H1 (cell line): Measurements from ENCODE around the gene ZNF69. TPM values are rescaled to one million over a fixed set of nuclear protein-coding genes. Genes with fewer than 3 reads are reported as not detected.
A peak's percentile ranks its signal among the peaks of the same experiment; 100 is the strongest.
"Not testable (repeated sequence)": the region's sequence is repeated elsewhere in the genome, so short reads cannot be mapped to it uniquely, and the experiment has no call there.

Experiments
- CTCF ChIA-PET: fragments of 300-600 bp; sonication (Branson Sonifier 250); formaldehyde crosslinking; loops from one replicate; lab custom pipeline; 2021; ENCODE audit not compliant: partially characterized antibody; lab: Charles Lee
- POLR2A ChIA-PET: fragments of 300-600 bp; sonication (Branson Sonifier 250); formaldehyde crosslinking; loops from one replicate; lab custom pipeline; 2021; ENCODE audit warnings: inconsistent platforms; ENCODE audit not compliant: partially characterized antibody; lab: Charles Lee
- DNase-seq, 2 experiments: peaks; one replicate each; pipeline versions ENCODE4 v3.0.0 to v3.0.0-alpha.2; 2010 to 2022; ENCODE audit warnings: low spot score in 2 of 2, low read depth in 1 of 2, mixed read lengths in 1 of 2
- FAIRE-seq: peaks from 2 replicates; lab custom pipeline; 2011; peaks lifted over from hg19 to GRCh38; lab: Jason Lieb, UNC
- H2AFZ ChIP-seq: 2 replicates; pipeline ENCODE4 v1.8.1; 2012; ENCODE audit warnings: low read length, inconsistent platforms
- H2AK5ac ChIP-seq: 2 replicates; pipeline ENCODE4 v1.6.1; 2013; ENCODE audit warnings: low read depth, low read length
- H2BK120ac ChIP-seq: replicated peaks from 2 replicates; pipeline ENCODE3; 2013; ENCODE audit warnings: low read depth, low read length, inconsistent platforms
- H2BK12ac ChIP-seq: 2 replicates; pipeline ENCODE4 v1.6.1; 2013; ENCODE audit warnings: low read depth, low read length
- H2BK15ac ChIP-seq: 2 replicates; pipeline ENCODE4 v1.6.1; 2013; ENCODE audit warnings: low read length
- H2BK20ac ChIP-seq: 2 replicates; pipeline ENCODE4 v1.6.1; 2013; ENCODE audit warnings: low read length
- H2BK5ac ChIP-seq: 2 replicates; pipeline ENCODE4 v1.6.1; 2013; ENCODE audit warnings: low read depth, low read length
- H3K14ac ChIP-seq: 2 replicates; pipeline ENCODE4 v1.6.1; 2013; ENCODE audit warnings: inconsistent platforms; ENCODE audit not compliant: insufficient read length
- H3K18ac ChIP-seq: 2 replicates; pipeline ENCODE4 v1.6.1; 2013; ENCODE audit warnings: low read length; ENCODE audit errors: extremely low read depth
- H3K23ac ChIP-seq: 2 replicates; pipeline ENCODE4 v1.6.1; 2013; ENCODE audit warnings: inconsistent platforms; ENCODE audit not compliant: insufficient read length
- H3K23me2 ChIP-seq: 2 replicates; pipeline ENCODE4 v1.6.1; 2013; ENCODE audit warnings: low read depth, low read length
- H3K27ac ChIP-seq: 2 replicates; pipeline ENCODE4 v1.6.1; 2011; ENCODE audit warnings: low read depth, low read length, inconsistent platforms
- H3K27me3 ChIP-seq, 4 experiments: replicated peaks in 1 of 4; 1 replicate in 1 of 4; 2 replicates in 3 of 4; pipeline versions ENCODE4 v1.6.1 to v1.8.1; 2011 to 2013; ENCODE audit warnings: low read length in 3 of 4, mild to moderate bottlenecking in 3 of 4, inconsistent platforms in 2 of 4, mixed read lengths in 2 of 4, moderate library complexity in 1 of 4; ENCODE audit not compliant: control insufficient read depth in 3 of 4, insufficient read depth in 3 of 4; ENCODE audit errors: extremely low read depth in 1 of 4
- H3K36me3 ChIP-seq, 4 experiments: 2 replicates each; pipeline versions ENCODE4 v1.6.1 to v1.8.1; 2011 to 2013; ENCODE audit warnings: mild to moderate bottlenecking in 4 of 4, low read length in 3 of 4, moderate library complexity in 2 of 4, control low read depth in 1 of 4, inconsistent platforms in 1 of 4; ENCODE audit not compliant: insufficient read depth in 4 of 4, control insufficient read depth in 2 of 4
- H3K4ac ChIP-seq: replicated peaks from 2 replicates; pipeline ENCODE3; 2013; ENCODE audit warnings: low read length, low read depth, mixed read lengths, inconsistent platforms; ENCODE audit not compliant: insufficient read length
- H3K4me1 ChIP-seq, 4 experiments: replicated peaks in 1 of 4; 1 replicate in 1 of 4; 2 replicates in 3 of 4; pipeline versions ENCODE4 v1.6.1 to v1.8.1; 2011 to 2013; ENCODE audit warnings: low read length in 3 of 4, inconsistent platforms in 2 of 4, mixed read lengths in 1 of 4; ENCODE audit not compliant: insufficient read depth in 4 of 4, control insufficient read depth in 3 of 4
- H3K4me2 ChIP-seq, 2 experiments: 2 replicates each; pipeline versions ENCODE4 v1.6.1 to v1.8.1; 2011 to 2013; ENCODE audit warnings: low read depth in 2 of 2, low read length in 2 of 2, control low read depth in 1 of 2, inconsistent platforms in 1 of 2, mild to moderate bottlenecking in 1 of 2; ENCODE audit not compliant: insufficient read depth in 1 of 2
- H3K4me3 ChIP-seq, 4 experiments: fragments of 200-600, 300-600 bp in 1 of 4; sonication (generic), shearing (Covaris generic), sonication (Bioruptor Twin) in 1 of 4; 2 replicates each; pipeline versions ENCODE4 v1.5.1 to v1.8.1; 2011 to 2016; ENCODE audit warnings: low read length in 4 of 4, low read depth in 3 of 4, control low read depth in 2 of 4, inconsistent platforms in 2 of 4, mild to moderate bottlenecking in 2 of 4, mixed read lengths in 1 of 4, moderate library complexity in 1 of 4; ENCODE audit not compliant: insufficient read depth in 2 of 4; ENCODE audit errors: extremely low read depth in 1 of 4
- H3K56ac ChIP-seq: replicated peaks from 2 replicates; pipeline ENCODE3; 2013; ENCODE audit warnings: low read depth, mild to moderate bottlenecking, mixed read lengths, low read length, inconsistent platforms; ENCODE audit not compliant: insufficient read length
- H3K79me1 ChIP-seq: 2 replicates; pipeline ENCODE4 v1.6.1; 2013; ENCODE audit warnings: low read depth, low read length, control low read depth
- H3K79me2 ChIP-seq, 2 experiments: 2 replicates each; pipeline versions ENCODE4 v1.6.1 to v1.8.1; 2012 to 2013; ENCODE audit warnings: low read length in 2 of 2, mild to moderate bottlenecking in 2 of 2, inconsistent platforms in 1 of 2; ENCODE audit not compliant: insufficient read depth in 2 of 2, control insufficient read depth in 1 of 2
- H3K9ac ChIP-seq, 4 experiments: replicated peaks in 1 of 4; 1 replicate in 1 of 4; 2 replicates in 3 of 4; pipeline versions ENCODE4 v1.6.1 to v1.8.1; 2011 to 2013; ENCODE audit warnings: low read depth in 3 of 4, low read length in 3 of 4, control low read depth in 2 of 4, mild to moderate bottlenecking in 2 of 4, moderate library complexity in 2 of 4, inconsistent platforms in 1 of 4; ENCODE audit errors: extremely low read depth in 1 of 4
- H3K9me3 ChIP-seq, 2 experiments: 2 replicates each; pipeline versions ENCODE4 v1.6.1 to v1.8.1; 2012 to 2013; ENCODE audit warnings: mild to moderate bottlenecking in 2 of 2, moderate library complexity in 2 of 2, control low read depth in 1 of 2, inconsistent platforms in 1 of 2, low read depth in 1 of 2, low read length in 1 of 2, mixed read lengths in 1 of 2; ENCODE audit not compliant: insufficient read depth in 2 of 2
- H4K20me1 ChIP-seq, 2 experiments: replicated peaks in 1 of 2; 2 replicates each; pipeline versions ENCODE3 to v1.8.1; 2011 to 2013; ENCODE audit warnings: inconsistent platforms in 2 of 2, low read length in 2 of 2, mild to moderate bottlenecking in 1 of 2; ENCODE audit not compliant: insufficient read depth in 2 of 2, control insufficient read depth in 1 of 2
- H4K5ac ChIP-seq: 2 replicates; pipeline ENCODE4 v1.6.1; 2013; ENCODE audit warnings: low read length, low read depth, mixed read lengths, inconsistent platforms; ENCODE audit not compliant: insufficient read length
- H4K8ac ChIP-seq: 2 replicates; pipeline ENCODE4 v1.8.0; 2013; ENCODE audit warnings: mild to moderate bottlenecking, moderate library complexity, low read length, inconsistent platforms; ENCODE audit not compliant: insufficient read depth; ENCODE audit errors: extremely low read depth
- H4K91ac ChIP-seq: replicated peaks from 2 replicates; pipeline ENCODE3; 2013; ENCODE audit warnings: low read length, mixed read lengths, inconsistent platforms; ENCODE audit not compliant: insufficient read length
- WGBS, 2 experiments: shearing (Covaris generic) in 1 of 2; methylation state at CpG; one replicate each; pipeline versions ENCODE4 v1.1.6 to v1.1.7; 2013 to 2015; ENCODE audit warnings: low lambda C conversion rate in 2 of 2, mixed read lengths in 2 of 2, inconsistent platforms in 1 of 2, low coverage in 1 of 2, missing lambda C conversion rate in 1 of 2; ENCODE audit not compliant: insufficient replicate concordance in 2 of 2, insufficient coverage in 1 of 2, insufficient read length in 1 of 2; ENCODE audit errors: extremely low coverage in 1 of 2, missing lambda C conversion rate in 1 of 2; 5-methylcytosine and 5-hydroxymethylcytosine counted together
- polyA plus RNA-seq, 7 experiments: library from polyadenylated mRNA; depleted of rRNA in 3 of 7; stranded (reverse) in 5 of 7; unstranded in 2 of 7; fragments of >200 nt in 5 of 7; fragments of 200-250 nt in 2 of 7; gene quantifications; 1 replicate in 5 of 7; 2 replicates in 1 of 7; 4 replicates in 1 of 7; pipeline versions ENCODE4 v1.2.1 to v1.2.3, GENCODE V29; 2011 to 2013; ENCODE audit warnings: missing spikeins in 2 of 7, mixed read lengths in 2 of 7
- total RNA-seq: library from RNA; stranded (reverse); fragmentation: NEBNext Ultra II Directional; extraction: Animal tissue kit (Norgen Biotek cat#: 25700); gene quantifications from 2 replicates; pipeline ENCODE4 v1.2.1, GENCODE V29; 2021

The ZNF69 gene
- total and polyA plus RNA-seq, 2 of the 8 experiments (the other 6 are each of a cell fraction or from before 2014, with no cell fraction given), result 5.6 to 22.8 TPM

DNA sequence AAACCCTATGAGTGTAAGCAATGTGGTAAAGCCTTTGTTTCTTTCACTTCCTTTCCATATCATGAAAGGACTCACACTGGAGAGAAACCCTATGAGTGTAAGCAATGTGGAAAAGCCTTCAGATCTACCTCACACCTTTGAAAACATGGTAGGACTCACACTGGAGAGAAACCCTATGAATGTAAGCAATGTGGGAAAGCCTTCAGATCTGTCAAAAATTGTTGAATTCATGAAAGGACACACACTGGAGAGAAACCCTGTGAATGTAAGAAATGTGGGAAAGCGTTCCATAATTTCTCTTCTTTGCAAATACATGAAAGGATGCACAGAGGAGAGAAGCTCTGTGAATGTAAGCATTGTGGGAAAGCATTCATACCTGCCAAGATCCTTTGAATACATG lies 24.4 kb downstream of the ZNF69 start:
- H3K27ac ChIP-seq, POLR2A ChIA-PET, H3K23ac ChIP-seq, H2BK5ac ChIP-seq, H4K8ac ChIP-seq, H3K27me3 ChIP-seq, H2BK20ac ChIP-seq, H3K79me1 ChIP-seq, H3K79me2 ChIP-seq, H2AK5ac ChIP-seq, H3K14ac ChIP-seq, H3K4me1 ChIP-seq, H3K23me2 ChIP-seq, H2BK120ac ChIP-seq, FAIRE-seq, H3K9ac ChIP-seq, H3K4me2 ChIP-seq, H4K5ac ChIP-seq, H3K56ac ChIP-seq, H3K18ac ChIP-seq, H2BK15ac ChIP-seq, H2AFZ ChIP-seq, H4K20me1 ChIP-seq, DNase-seq, H3K4ac ChIP-seq, H2BK12ac ChIP-seq, H4K91ac ChIP-seq: not testable (repeated sequence)
- peaks cover 0 to 21% (median 4%) of the 10 kb centered on the region in 4 experiments; a peak in 5 of 8 replicates for H3K36me3 ChIP-seq
- CTCF ChIA-PET, result interaction anchor here (1.3 kb wide), 1 partner anchor 9 kb away, joined by 4 read pairs; no protein-coding TSS in a partner anchor
- H3K9me3 ChIP-seq, result peaks cover 35 to 51% of the 10 kb centered on the region in 2 experiments
- 88% methylated on average over 1 of the region's 1 CpG; no CpG with 5 or more reads in 1 of the 2 experiments for WGBS, 2 experiments
- H3K4me3 ChIP-seq, result peak overlapping the region in 1 of 4 experiments; percentile 19; a peak in 1 of 8 replicates
